ENCODE data around the gene CELSR2.
A peak's percentile ranks its signal among the peaks of the same experiment; 100 is the strongest.
"Not testable (repeated sequence)": the region's sequence is repeated elsewhere in the genome, so short reads cannot be mapped to it uniquely, and the experiment has no call there.

CELSR2 gene

GRCh38 chr1:109282952-109283747 is 33.8 kb downstream of the CELSR2 start, which contains the start of gene PSRC1:
PSRC1 (minus strand) TSS chr1:109283145.
- peak; percentile 92 for DNase-seq

- no peak for DNase-seq
Measured at GRCh38 chr1:109283748-109284600, 34.6 kb downstream of the CELSR2 start.

GRCh38 chr1:109286762-109287161 is 37.4 kb downstream of the CELSR2 start:
- not testable (repeated sequence) for DNase-seq

- DNase-seq, result no peak
Measured at GRCh38 chr1:109290137-109290536, 40.8 kb downstream of the CELSR2 start.

- DNase-seq, result peak; percentile 22
Measured at GRCh38 chr1:109290998-109291397, 41.7 kb downstream of the CELSR2 start.

DNA sequence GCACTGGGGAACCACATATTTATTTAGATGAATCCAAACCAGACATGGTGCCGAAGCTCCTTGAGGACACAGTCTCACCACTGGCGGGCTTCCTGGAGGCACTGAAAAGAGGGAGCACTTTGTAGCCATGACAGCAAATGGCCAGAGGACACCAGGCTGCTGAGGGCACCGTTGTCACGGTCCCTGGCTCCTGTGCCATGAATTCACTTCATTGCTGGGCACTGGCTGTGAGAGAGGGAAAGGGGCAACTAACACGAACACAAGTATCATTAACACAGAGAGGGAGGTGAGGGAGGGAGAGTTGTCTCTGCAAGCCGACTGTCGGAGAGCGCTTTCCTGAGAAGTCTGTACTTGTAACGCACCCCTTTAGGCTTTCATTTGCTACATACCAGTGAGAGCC is 43.0 kb downstream of the CELSR2 start:
- no peak for DNase-seq

GRCh38 chr1:109293026-109293425 is 43.7 kb downstream of the CELSR2 start:
- DNase-seq, result no peak

DNA sequence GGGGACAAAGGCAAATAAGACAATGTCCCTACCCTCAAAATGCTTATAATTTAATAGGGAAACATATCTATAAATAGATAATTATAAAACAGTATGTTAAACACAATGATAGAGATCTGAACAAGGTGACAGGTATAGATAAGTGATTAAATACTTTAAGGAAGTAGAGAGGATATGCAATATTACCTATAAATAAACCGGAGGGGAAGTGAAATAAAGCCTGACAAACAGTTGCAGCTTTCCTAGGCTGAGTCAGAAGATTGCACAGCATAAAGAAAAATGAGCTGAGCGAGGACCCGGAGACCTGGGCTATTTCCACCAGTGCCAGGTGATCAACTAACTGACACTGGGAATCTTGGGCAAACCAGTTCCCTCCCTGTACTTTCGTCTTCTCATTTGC is 45.1 kb downstream of the CELSR2 start:
- DNase-seq, result no peak

DNA sequence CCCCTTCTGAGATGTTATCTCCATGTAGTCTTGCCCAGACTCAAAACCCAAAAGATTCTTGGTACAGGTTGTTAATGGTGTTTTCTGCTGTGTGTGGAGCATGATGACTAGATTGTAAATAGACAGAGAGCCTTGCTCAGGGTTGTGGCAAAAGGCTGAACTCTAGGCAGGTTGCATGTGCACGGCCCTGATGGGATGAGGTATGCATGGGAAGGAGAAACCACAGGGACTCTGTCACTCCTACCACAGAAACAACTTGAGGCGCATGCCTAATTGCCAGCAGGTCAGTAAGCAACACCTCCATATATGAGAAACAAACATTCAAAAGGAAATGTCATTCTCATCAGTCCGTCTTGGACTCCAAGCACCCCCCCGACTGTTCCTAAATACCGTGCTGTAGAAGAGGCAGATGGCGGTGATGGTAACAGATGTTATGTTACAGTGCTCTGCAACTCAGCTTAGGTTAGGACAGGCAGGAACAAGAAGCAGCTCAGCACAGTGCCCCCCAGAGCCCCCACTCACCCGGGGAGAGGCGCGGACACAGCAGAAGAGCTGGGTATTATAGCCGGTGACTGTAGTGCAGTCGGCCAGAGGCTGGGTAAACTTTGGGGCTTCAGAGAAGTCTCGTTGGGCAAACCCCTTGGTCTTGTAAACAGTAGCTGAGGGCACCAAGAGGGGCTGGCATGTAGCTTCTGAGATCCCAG is 46.5 kb downstream of the CELSR2 start:
- DNase-seq, result no peak

GRCh38 chr1:109296782-109297181 is 47.4 kb downstream of the CELSR2 start:
- no peak for DNase-seq

GRCh38 chr1:109298666-109299557 is 49.6 kb downstream of the CELSR2 start:
- DNase-seq, result no peak

DNA sequence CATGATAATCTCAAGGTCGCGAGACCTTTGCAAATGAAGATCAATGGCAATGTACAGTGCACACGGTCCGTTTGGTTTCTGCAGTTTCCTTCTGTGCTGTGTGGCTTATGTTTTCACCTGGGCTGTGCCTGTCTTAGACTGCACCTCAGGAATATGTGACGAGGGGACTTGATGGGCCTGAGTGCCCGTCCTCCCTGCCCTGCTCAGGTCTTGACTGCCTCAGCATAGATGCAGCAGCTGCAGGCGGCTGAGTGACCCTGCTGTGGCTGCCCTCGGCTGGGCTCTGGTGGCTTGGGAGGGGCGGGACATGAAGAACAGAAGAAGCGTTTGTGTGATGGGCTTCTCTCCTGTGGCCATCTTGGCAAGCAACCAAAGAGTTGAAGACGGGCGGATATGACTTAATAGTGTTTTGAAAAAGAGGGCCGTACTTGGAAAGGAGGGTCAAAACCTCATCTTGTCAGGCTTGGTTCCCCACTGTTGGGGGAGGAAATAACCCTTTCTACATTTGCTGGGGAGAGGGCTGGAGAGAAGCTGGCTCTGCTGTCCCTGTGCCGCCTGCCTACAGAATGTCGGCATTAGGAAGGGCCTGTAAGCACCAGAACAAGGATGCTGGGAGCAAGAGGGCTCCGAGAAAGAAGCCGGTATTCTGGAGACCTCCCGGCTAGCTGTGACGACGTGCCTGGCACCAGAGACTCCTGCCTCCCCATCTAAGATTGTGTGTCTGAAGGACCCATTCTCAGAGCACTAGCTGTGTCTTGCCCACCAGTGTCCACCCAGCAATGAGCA is 50.4 kb downstream of the CELSR2 start:
- no peak for DNase-seq

DNA sequence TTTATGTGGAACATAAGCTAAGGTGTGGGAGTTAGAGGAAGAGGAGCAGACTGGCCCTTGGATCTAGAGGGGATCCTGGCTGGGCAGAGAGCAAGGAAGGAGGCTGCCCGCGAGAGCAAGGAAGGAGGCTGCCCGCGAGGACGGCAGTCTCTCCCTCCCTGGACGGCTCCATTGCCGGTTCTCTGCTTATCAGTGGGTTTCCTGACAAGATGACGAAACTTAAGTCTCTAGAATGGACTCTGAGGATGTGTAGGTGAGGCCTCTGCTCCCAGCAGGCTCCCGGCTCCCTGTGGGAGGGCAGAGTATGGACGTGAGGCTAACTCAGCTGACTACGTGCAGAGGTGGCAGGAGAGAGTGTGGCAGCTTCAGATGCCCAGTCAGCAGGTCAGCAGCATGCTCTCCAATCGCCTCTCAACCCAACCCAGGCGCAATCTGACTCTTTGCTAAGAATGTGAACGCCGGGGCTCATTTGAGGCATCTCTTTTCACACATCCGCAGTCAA is 51.4 kb downstream of the CELSR2 start:
- no peak for DNase-seq

DNA sequence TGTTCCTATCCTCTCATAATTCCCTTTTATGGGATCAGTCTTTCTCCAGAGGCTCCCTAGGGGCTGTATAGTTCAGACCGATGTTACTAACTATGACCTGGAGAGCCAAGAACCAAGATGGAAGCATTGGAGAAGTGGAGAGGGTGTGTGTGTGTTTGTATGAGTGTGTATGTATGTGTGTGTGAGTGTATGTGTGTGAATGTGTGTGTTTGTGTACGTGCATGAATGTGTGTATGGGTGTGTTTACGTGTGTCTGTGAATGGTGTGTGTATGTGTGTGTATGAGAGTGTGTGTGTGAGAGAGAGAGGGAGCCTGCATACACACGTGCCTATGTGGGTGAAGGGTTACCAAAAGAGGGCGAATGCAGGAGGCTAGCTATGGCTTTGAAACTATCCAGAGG is 52.5 kb downstream of the CELSR2 start:
- DNase-seq, result no peak

GRCh38 chr1:109304226-109304920 is 55.0 kb downstream of the CELSR2 start:
- no peak for DNase-seq

GRCh38 chr1:109305991-109306390 is 56.7 kb downstream of the CELSR2 start:
- DNase-seq, result not testable (repeated sequence)

DNA sequence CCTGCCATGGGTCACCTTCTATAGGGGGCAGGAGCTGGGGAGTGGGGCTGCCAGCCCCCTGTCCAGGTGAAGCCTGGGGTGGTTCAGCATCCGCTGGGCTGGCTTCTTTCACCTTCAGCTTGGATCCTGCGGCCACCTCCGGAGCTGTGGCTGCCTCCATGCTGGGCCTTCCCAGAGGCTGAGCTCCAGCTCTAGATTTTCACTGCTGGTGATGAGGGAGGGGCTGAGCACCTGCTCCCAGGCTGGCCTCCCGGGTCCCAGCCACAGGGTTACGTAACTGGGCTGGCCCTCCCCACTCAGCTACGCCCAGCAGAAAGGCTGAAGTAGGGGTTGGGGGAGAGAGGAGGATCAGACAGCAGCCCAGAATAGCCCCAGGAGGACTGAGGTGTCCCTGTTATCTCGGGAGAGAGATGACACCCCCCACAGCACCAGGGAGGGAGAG is 57.5 kb downstream of the CELSR2 start, which contains the start of gene MYBPHL:
Gene MYBPHL (minus strand): TSS at position 180 of the 442 bp plus-strand sequence. CDS start 20 bp downstream, at position 160.
- no peak for DNase-seq

- peak; percentile 58 for DNase-seq
Measured at GRCh38 chr1:109307274-109308021, 58.1 kb downstream of the CELSR2 start.

DNA sequence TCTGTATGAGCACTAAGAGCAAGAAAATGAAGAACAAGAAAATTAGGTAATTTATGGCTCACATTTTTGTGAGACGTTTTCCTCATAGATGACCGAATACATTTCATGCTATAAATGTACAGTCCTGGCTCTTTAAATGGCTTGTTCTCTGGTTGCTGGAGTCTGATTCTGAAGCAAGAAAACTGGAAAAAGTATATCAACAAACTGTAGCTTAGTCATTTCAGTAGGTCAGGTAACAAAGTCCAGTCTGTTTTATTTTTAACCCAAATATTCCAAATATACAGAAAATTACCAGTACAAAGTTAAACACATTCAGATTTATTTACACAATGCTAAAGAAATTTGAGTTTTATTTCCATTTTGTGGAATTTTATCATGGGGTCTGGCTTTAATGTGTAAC is 60.0 kb downstream of the CELSR2 start:
- DNase-seq, result no peak

DNA sequence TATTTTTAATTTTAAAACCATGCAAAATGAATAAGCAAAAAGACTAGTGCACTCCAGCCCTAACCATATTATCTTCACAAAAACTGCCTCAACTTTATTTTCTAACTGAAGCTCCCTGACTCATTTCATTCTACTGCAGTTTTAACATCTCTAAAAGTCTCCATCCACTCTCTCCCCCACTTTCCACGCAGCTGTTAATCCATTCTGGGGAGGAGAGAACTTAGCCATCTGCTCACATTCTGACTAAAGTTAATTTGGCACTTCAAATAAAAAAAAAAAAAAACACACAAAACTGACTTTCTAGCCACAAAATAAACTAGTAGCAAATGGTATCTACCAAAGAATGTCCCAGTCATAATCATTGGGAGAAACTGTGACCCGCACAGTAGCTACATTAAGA is 62.9 kb downstream of the CELSR2 start:
- no peak for DNase-seq

All from hematopoietic multipotent progenitor cell treated with erythropoietin and hydrocortisone succinate and interleukin-3 and kit ligand, for 8 days (in vitro differentiated cells).